Neural cell (in vitro differentiated cells): ENCODE results near the gene GFER. TPM values are rescaled to one million over a fixed set of nuclear protein-coding genes. Genes with fewer than 3 reads are reported as not detected.

Experiments
- H2AFZ ChIP-seq: fragments of 200-600, 300-800 bp; sonication (generic), shearing (Covaris generic); 2 replicates; pipeline ENCODE4 v1.6.0; 2014; ENCODE audit warnings: low read depth, mild to moderate bottlenecking, antibody characterized with exemption, low read length, moderate library complexity
- H3F3A ChIP-seq: fragments of 200-600 bp; shearing (Covaris generic); 2 replicates; pipeline ENCODE4 v1.6.1; 2016; ENCODE audit warnings: mild to moderate bottlenecking, moderate library complexity, mixed read lengths, antibody characterized with exemption, low read length; ENCODE audit not compliant: insufficient read depth, poor library complexity, severe bottlenecking
- H3K27ac ChIP-seq: fragments of 200-600, 300-800 bp; sonication (generic), shearing (Covaris generic); 2 replicates; pipeline ENCODE4 v1.5.1; 2014; ENCODE audit warnings: mild to moderate bottlenecking, low read length, moderate library complexity
- H3K27me3 ChIP-seq: fragments of 300-800, 200-600 bp; sonication (generic), shearing (Covaris generic); 2 replicates; pipeline ENCODE4 v1.6.0; 2014; ENCODE audit warnings: mild to moderate bottlenecking, low read depth, low read length, moderate library complexity; ENCODE audit not compliant: insufficient read depth
- H3K36me3 ChIP-seq: fragments of 300-800, 200-600 bp; sonication (generic), shearing (Covaris generic); 2 replicates; pipeline ENCODE4 v1.5.1; 2014; ENCODE audit warnings: mild to moderate bottlenecking, antibody characterized with exemption, low read length, moderate library complexity; ENCODE audit not compliant: insufficient read depth
- H3K4me2 ChIP-seq: fragments of 300-800, 200-600 bp; sonication (generic), shearing (Covaris generic); 2 replicates; pipeline ENCODE4 v1.6.0; 2014; ENCODE audit warnings: mild to moderate bottlenecking, low read length
- H3K4me3 ChIP-seq: fragments of 300-800, 200-600 bp; sonication (generic), shearing (Covaris generic); 2 replicates; pipeline ENCODE4 v1.5.1; 2014; ENCODE audit warnings: mild to moderate bottlenecking, low read length, moderate library complexity
- H3K79me2 ChIP-seq: fragments of 200-600 bp; shearing (Covaris generic); replicated peaks from 2 replicates; pipeline ENCODE4 v1.6.0; 2014; ENCODE audit warnings: mild to moderate bottlenecking, low read length, moderate library complexity; ENCODE audit not compliant: insufficient read depth
- H3K9ac ChIP-seq: fragments of 300-800, 200-600 bp; sonication (generic), shearing (Covaris generic); 2 replicates; pipeline ENCODE4 v1.6.1; 2016; ENCODE audit warnings: mild to moderate bottlenecking, low read length, mixed read lengths
- H3K9me2 ChIP-seq: fragments of 200-600 bp; shearing (Covaris generic); 2 replicates; pipeline ENCODE4 v1.6.1; 2016; ENCODE audit warnings: mild to moderate bottlenecking, low read length, mixed read lengths; ENCODE audit not compliant: insufficient read depth
- H3K9me3 ChIP-seq: fragments of 200-600, 300-800 bp; sonication (generic), shearing (Covaris generic); 2 replicates; pipeline ENCODE4 v1.6.1; 2016; ENCODE audit warnings: mild to moderate bottlenecking, mixed run types, low read length, moderate library complexity, mixed read lengths
- H4K20me1 ChIP-seq: fragments of 200-600 bp; shearing (Covaris generic); 2 replicates; pipeline ENCODE4 v1.6.1; 2016; ENCODE audit warnings: mild to moderate bottlenecking, mixed run types; ENCODE audit not compliant: insufficient read depth
- CTCF ChIP-seq: fragments of 450-650 bp; IDR thresholded peaks from 2 replicates; pipeline ENCODE4 v1.5.1; 2014; ENCODE audit warnings: antibody characterized with exemption, mild to moderate bottlenecking, moderate library complexity; ENCODE audit not compliant: poor library complexity, severe bottlenecking
- EP300 ChIP-seq: fragments of 450-650 bp; conservative IDR thresholded peaks from 2 replicates; pipeline ENCODE4 v1.6.1; 2014; ENCODE audit warnings: antibody characterized with exemption, mild to moderate bottlenecking, moderate library complexity; ENCODE audit not compliant: poor library complexity, severe bottlenecking
- EZH2 ChIP-seq: fragments of 200-600, 300-800 bp; shearing (Covaris generic), sonication (generic); IDR thresholded peaks from 2 replicates; pipeline ENCODE4 v1.6.1; 2014; ENCODE audit warnings: antibody characterized with exemption, low read length, borderline replicate concordance, mild to moderate bottlenecking; ENCODE audit not compliant: insufficient read depth, poor library complexity, severe bottlenecking
- MXI1 ChIP-seq: fragments of 450-650 bp; conservative IDR thresholded peaks from 2 replicates; pipeline ENCODE4 v1.6.1; 2014; ENCODE audit warnings: antibody characterized with exemption, mild to moderate bottlenecking; ENCODE audit not compliant: poor library complexity, severe bottlenecking
- POLR2AphosphoS5 ChIP-seq: IDR thresholded peaks from 2 replicates; pipeline ENCODE4 v1.6.1; 2012
- RAD21 ChIP-seq: fragments of 450-650 bp; conservative IDR thresholded peaks from 2 replicates; pipeline ENCODE4 v1.6.1; 2014; ENCODE audit warnings: antibody characterized with exemption, mild to moderate bottlenecking, moderate library complexity
- REST ChIP-seq: IDR thresholded peaks from 2 replicates; pipeline ENCODE4 v1.6.1; 2012; ENCODE audit warnings: borderline replicate concordance
- SMC3 ChIP-seq: fragments of 450-650 bp; conservative IDR thresholded peaks from 2 replicates; pipeline ENCODE4 v1.6.1; 2014; ENCODE audit warnings: antibody characterized with exemption, mild to moderate bottlenecking, moderate library complexity; ENCODE audit not compliant: poor library complexity
- TAF1 ChIP-seq: IDR thresholded peaks from 2 replicates; pipeline ENCODE4 v1.6.1; 2012; ENCODE audit warnings: low read depth
- polyA plus RNA-seq: library from polyadenylated mRNA; depleted of rRNA; stranded (reverse); fragments of >200 nt; gene quantifications from 2 replicates; pipeline ENCODE4 v1.2.3, GENCODE V29; 2014

Gene GFER
- polyA plus RNA-seq, 1 donor from 2014 or later = 37.8 TPM

DNA sequence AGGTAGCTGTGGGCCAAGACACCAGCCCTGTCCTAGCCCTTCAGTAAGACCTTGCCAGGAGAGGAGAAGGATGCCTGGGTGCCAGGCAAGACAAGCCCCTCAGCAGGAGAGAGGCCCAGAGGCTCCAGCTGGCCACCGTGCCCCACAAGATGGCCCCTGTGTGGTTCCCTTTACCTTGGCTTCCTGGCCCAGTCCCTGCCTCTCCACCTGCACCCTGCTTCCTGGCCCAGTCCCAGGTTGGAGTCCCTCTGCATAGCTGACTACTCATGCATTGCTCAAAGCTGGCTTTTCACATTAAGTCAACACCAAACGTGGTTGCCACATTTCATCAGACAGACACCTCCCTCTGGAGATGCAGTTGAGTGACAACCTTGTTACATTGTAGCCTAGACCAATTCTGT, 9.7 kb downstream of the GFER start:
- Histone ChIP-seq H3K9me3 (no peaks in the 10 kb centered on the region), H3K27ac (no peak overlapping the region), H3K79me2 (no peaks in the 10 kb centered on the region), H4K20me1 (no peaks in the 10 kb centered on the region), H3K4me2 (no peak overlapping the region), H3K9ac (no peak overlapping the region), H3K27me3 (peaks cover 21% of the 10 kb centered on the region), H3F3A (no peaks in the 10 kb centered on the region), H3K9me2 (no peaks in the 10 kb centered on the region), H2AFZ (no peak overlapping the region), H3K36me3 (no peaks in the 10 kb centered on the region), H3K4me3 (no peak overlapping the region)
- no peak for TF ChIP-seq POLR2AphosphoS5
- TF ChIP-seq SMC3 = no peak
- no peak for TF ChIP-seq REST

DNA sequence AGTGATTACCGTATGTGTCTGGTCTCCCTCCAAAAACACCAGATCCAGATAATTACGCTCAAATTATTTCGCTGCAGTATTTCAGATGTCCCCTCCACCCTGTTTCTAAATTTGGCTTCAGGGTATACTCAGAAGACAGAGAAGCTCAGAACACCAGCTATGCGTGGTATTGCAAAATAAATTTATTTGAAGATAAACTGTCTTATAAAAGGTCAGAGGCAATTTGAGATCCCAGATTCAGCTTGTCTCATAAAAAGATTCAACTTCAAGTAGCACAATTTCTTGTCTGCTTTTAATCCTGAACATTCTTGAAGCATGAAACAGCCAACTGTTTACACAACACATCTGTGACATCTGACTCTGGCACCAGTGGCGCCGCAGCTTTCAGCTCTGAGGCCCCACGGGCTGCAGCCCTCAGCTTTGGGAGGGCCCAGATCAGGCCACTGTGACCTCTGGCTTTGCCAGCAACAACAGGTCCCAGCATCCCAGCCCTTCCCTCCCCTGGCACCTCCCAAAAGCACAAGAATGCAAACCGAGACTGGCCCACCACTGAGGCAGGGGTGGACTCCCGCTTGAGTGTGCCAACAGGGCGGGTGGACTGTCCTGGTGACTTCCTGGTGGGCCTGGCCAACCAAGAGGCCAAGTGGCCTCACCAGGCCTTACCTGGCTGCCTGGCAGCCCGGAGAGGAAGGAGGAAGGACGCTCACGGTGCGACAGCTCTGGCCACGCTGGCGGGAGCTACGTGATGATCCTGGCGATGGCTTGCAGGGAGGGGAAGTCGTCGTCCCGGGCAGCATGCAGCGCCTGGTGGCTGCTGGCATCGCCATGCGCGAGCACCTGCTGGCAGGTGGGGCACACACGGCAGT, 13.7 kb downstream of the GFER start:
- H3F3A ChIP-seq = no peaks in the 10 kb centered on the region
- no peaks in the 10 kb centered on the region for H4K20me1 ChIP-seq
- no peak overlapping the region for H3K4me3 ChIP-seq
- no peak overlapping the region for H2AFZ ChIP-seq
- no peak overlapping the region for H3K27ac ChIP-seq
- H3K9me3 ChIP-seq = no peaks in the 10 kb centered on the region
- no peak overlapping the region for H3K4me2 ChIP-seq
- H3K79me2 ChIP-seq = no peaks in the 10 kb centered on the region
- H3K9ac ChIP-seq = no peak overlapping the region
- no peaks in the 10 kb centered on the region for H3K36me3 ChIP-seq
- no peaks in the 10 kb centered on the region for H3K27me3 ChIP-seq
- no peaks in the 10 kb centered on the region for H3K9me2 ChIP-seq
- TF ChIP-seq EP300 = no peak
- no peak for TF ChIP-seq POLR2AphosphoS5
- TF ChIP-seq CTCF = no peak
- TF ChIP-seq TAF1 = no peak
- TF ChIP-seq MXI1 = no peak
- no peak for TF ChIP-seq EZH2
- TF ChIP-seq REST = no peak
- no peak for TF ChIP-seq RAD21
- TF ChIP-seq SMC3 = no peak
